Measurements from ENCODE around the gene NKIRAS1. TPM values are rescaled to one million over a fixed set of nuclear protein-coding genes. Genes with fewer than 3 reads are reported as not detected.
"Not testable (repeated sequence)": the region's sequence is repeated elsewhere in the genome, so short reads cannot be mapped to it uniquely, and the experiment has no call there.

NKIRAS1 gene
- total RNA-seq, 4 donors from 2014 or later: 18.8 to 29.9 (median 25.5) TPM

- Histone ChIP-seq H3K4me1 (peaks cover 12 to 54% (median 13%) of the 10 kb centered on the region in 3 donors), H3K9me3 (no peaks in the 10 kb centered on the region), H3K4me3 (no peak overlapping the region), H3K27ac (no peak overlapping the region), H3K36me3 (no peaks in the 10 kb centered on the region), H3K27me3 (no peaks in the 10 kb centered on the region)
- ATAC-seq: no peak
- TF ChIP-seq POLR2AphosphoS5 (IDR thresholded peaks at IDR 0.05): no peak
- no peak for TF ChIP-seq POLR2A (IDR thresholded peaks at IDR 0.05)
- no peak for TF ChIP-seq CTCF (IDR thresholded peaks at IDR 0.05)
- TF ChIP-seq EP300 (IDR thresholded peaks at IDR 0.05): no peak
- WGBS, 2 donors (ENCODE audit: low coverage in 1 of 2): 75 to 76% methylated on average over 4 of the region's 4 CpGs
These were observed 41.6 kb downstream of the NKIRAS1 start for GRCh38 chr3:23875113-23875725.

GRCh38 chr3:23874359-23875112 lies 42.3 kb downstream of the NKIRAS1 start:
- no peak for ATAC-seq
- Histone ChIP-seq H3K27me3 (no peaks in the 10 kb centered on the region), H3K36me3 (no peaks in the 10 kb centered on the region), H3K4me3 (no peak overlapping the region), H3K4me1 (peaks cover 12 to 57% (median 13%) of the 10 kb centered on the region in 3 donors), H3K9me3 (no peaks in the 10 kb centered on the region), H3K27ac (no peak overlapping the region)
- TF ChIP-seq CTCF (IDR thresholded peaks at IDR 0.05) (no peak), POLR2A (IDR thresholded peaks at IDR 0.05) (no peak), POLR2AphosphoS5 (IDR thresholded peaks at IDR 0.05) (no peak), EP300 (IDR thresholded peaks at IDR 0.05) (no peak)
- 59 to 70% methylated on average over 5 to 6 of the region's 6 CpGs for WGBS, 2 donors (ENCODE audit: low coverage in 1 of 2)

- Histone ChIP-seq H3K4me1 (peaks cover 12 to 57% (median 13%) of the 10 kb centered on the region in 3 donors), H3K4me3 (no peak overlapping the region), H3K9me3 (no peaks in the 10 kb centered on the region), H3K27me3 (no peaks in the 10 kb centered on the region), H3K27ac (no peak overlapping the region), H3K36me3 (no peaks in the 10 kb centered on the region)
- WGBS, 2 donors (ENCODE audit: low coverage in 1 of 2): 61 to 64% methylated on average over 2 of the region's 2 CpGs
- TF ChIP-seq EP300 (IDR thresholded peaks at IDR 0.05) (no peak), POLR2A (IDR thresholded peaks at IDR 0.05) (no peak), POLR2AphosphoS5 (IDR thresholded peaks at IDR 0.05) (no peak), CTCF (IDR thresholded peaks at IDR 0.05) (no peak)
- ATAC-seq: no peak
These were observed 42.8 kb downstream of the NKIRAS1 start for GRCh38 chr3:23873941-23874340.

GRCh38 chr3:23872330-23872729 lies 44.5 kb downstream of the NKIRAS1 start:
- Histone ChIP-seq H3K4me1 (peaks cover 8 to 57% (median 12%) of the 10 kb centered on the region in 3 donors), H3K27me3 (no peaks in the 10 kb centered on the region), H3K9me3 (no peaks in the 10 kb centered on the region), H3K27ac (no peak overlapping the region), H3K36me3 (no peaks in the 10 kb centered on the region), H3K4me3 (no peak overlapping the region)
- WGBS, 2 donors (ENCODE audit: low coverage in 1 of 2): 100% methylated on average over 3 of the region's 3 CpGs; no CpG with 5 or more reads in 1 of the 2 donors
- ATAC-seq: no peak
- TF ChIP-seq EP300 (IDR thresholded peaks at IDR 0.05): no peak
- TF ChIP-seq POLR2AphosphoS5 (IDR thresholded peaks at IDR 0.05): no peak
- TF ChIP-seq POLR2A (IDR thresholded peaks at IDR 0.05): no peak
- TF ChIP-seq CTCF (IDR thresholded peaks at IDR 0.05): no peak

GRCh38 chr3:23871361-23871760 lies 45.4 kb downstream of the NKIRAS1 start:
- peaks cover 3 to 57% (median 6%) of the 10 kb centered on the region in 3 donors for H3K4me1 ChIP-seq
- not testable (repeated sequence) for H3K4me3 ChIP-seq, H3K9me3 ChIP-seq, H3K36me3 ChIP-seq, ATAC-seq, H3K27ac ChIP-seq, H3K27me3 ChIP-seq
- WGBS, 2 donors (ENCODE audit: low coverage in 1 of 2): no CpG with 5 or more reads among the region's 34 CpGs

- not testable (repeated sequence) for H3K4me3 ChIP-seq, ATAC-seq
- H3K4me1 ChIP-seq: peaks cover 6 to 58% (median 10%) of the 10 kb centered on the region in 3 donors
These were observed 46.1 kb downstream of the NKIRAS1 start for GRCh38 chr3:23870663-23871043.

More at GRCh38 chr3:23870663-23871043, 46.1 kb downstream of the NKIRAS1 start:
- not testable (repeated sequence) for H3K36me3 ChIP-seq, H3K27ac ChIP-seq, H3K27me3 ChIP-seq, H3K9me3 ChIP-seq
- WGBS, 2 donors (ENCODE audit: low coverage in 1 of 2): no CpG with 5 or more reads among the region's 5 CpGs

Data from gastroesophageal sphincter (tissue), 4 donors.